Immature natural killer cell (primary cell): ENCODE data around the gene CARD19. TPM values are rescaled to one million over a fixed set of nuclear protein-coding genes. Genes with fewer than 3 reads are reported as not detected.
A peak's percentile ranks its signal among the peaks of the same experiment; 100 is the strongest.

Experiments used
- DNase-seq, 3 donors: peaks; one replicate each; pipeline ENCODE4 v3.0.0; 2022; ENCODE audit warnings: mixed read lengths in 1 of 3
- H3K27ac Mint-ChIP-seq, 6 donors: one replicate each; pipeline ENCODE4 v1.8.0; 2020; ENCODE audit warnings: mixed read lengths in 6 of 6, mild to moderate bottlenecking in 5 of 6, inconsistent platforms in 4 of 6, moderate library complexity in 3 of 6
- H3K27me3 Mint-ChIP-seq, 3 donors: one replicate each; pipeline ENCODE4 v1.8.0; 2020 to 2021; ENCODE audit warnings: low read depth in 3 of 3, mild to moderate bottlenecking in 3 of 3, mixed read lengths in 3 of 3, moderate library complexity in 3 of 3, inconsistent platforms in 1 of 3
- H3K36me3 Mint-ChIP-seq, 3 donors: one replicate each; pipeline ENCODE4 v1.8.0; 2020; ENCODE audit warnings: mixed read lengths in 3 of 3, inconsistent platforms in 2 of 3, mild to moderate bottlenecking in 2 of 3
- H3K4me1 Mint-ChIP-seq, 2 donors: one replicate each; pipeline ENCODE4 v1.8.0; 2020; ENCODE audit warnings: inconsistent platforms in 2 of 2, mild to moderate bottlenecking in 2 of 2, mixed read lengths in 2 of 2, moderate library complexity in 1 of 2
- H3K4me3 Mint-ChIP-seq, 5 donors: one replicate each; pipeline ENCODE4 v1.8.0; 2020; ENCODE audit warnings: mild to moderate bottlenecking in 5 of 5, mixed read lengths in 5 of 5, inconsistent platforms in 3 of 5, moderate library complexity in 3 of 5
- H3K9me3 Mint-ChIP-seq, 6 donors: one replicate each; pipeline ENCODE4 v1.8.0; 2020; ENCODE audit warnings: mild to moderate bottlenecking in 6 of 6, mixed read lengths in 6 of 6, inconsistent platforms in 4 of 6, moderate library complexity in 3 of 6
- polyA plus RNA-seq, 3 donors: library from polyadenylated mRNA; unstranded; fragments of 300-500 nt; fragmentation: Illumina TruSeq; gene quantifications; one replicate each; pipeline ENCODE4 v1.2.3, GENCODE V29; 2021

CARD19 gene
- polyA plus RNA-seq, 3 donors from 2014 or later = 55.1 to 105 (median 78.8) TPM

DNA sequence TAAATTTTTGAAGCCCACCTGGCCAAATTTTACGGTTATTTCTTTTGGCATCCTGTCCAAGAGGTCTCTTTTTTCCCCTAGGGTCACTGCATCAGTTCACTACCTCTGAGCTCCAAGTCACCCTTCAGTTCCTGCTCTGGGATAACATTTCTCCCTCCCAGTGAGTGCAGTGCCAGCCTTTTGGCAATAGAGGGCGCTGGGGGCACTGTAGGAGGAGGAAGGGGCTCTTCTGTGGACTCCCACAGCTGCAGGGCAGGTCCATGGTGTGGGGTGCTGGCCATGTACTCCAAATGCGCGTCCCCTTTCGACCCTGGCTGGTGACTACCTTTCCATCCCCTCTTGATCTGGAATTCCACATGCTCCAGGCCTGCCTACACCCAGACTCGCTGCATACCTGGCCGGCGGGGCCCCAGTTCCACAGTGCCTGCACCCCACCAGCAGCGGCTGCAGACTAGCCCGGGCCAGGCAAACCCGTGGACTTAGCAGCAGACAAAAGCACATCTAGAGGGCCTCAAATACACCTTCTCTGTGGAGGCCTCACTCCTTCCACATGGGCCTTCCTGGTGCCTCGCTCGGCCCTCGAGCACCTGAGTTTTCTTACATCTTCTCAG, 58.4 kb downstream of the CARD19 start:
- DNase-seq = peak in 2 of 3 donors; percentile 19 to 20
- Mint-ChIP-seq H3K4me1 (no peaks in the 10 kb centered on the region), H3K4me3 (no peak overlapping the region), H3K27me3 (peaks cover 0 to 4% (median 4%) of the 10 kb centered on the region in 3 donors), H3K9me3 (no peaks in the 10 kb centered on the region), H3K27ac (no peak overlapping the region), H3K36me3 (no peaks in the 10 kb centered on the region)

DNA sequence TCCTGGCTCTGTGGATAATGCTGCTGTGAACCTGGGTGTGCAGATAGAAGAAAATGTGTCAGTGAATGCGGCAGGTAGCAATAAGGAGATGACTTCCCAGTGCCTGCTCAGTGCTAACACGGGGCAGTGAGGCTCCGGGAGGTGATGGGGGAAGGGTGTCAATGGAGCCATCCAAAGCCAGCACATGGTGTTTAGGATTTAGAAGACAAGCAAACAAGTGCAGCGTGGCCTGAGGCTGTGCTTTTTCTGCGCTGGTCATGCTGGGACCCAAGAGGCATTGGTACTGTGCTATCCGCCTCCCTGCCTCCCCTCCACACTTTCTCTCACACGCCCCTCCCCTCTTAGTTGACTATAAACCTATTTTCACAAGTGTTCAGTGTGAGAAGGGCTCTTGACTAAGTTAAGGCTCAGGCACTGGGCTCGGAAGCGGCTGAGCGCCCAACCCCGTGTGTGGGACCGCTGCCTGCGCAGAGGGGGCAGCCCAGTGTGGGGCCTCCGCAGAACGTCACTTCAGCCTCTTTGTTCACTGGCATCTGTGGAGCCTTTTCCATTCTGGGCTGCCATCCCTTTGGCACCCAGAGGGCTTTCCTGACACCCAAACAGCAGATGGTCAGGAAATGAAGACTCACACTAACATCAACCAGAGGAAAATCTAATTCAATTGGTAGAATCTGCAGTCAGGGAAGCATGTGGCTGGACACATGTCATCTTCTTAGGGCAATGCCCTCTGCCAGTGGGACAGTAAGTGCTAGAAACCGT, 59.9 kb downstream of the CARD19 start:
- Mint-ChIP-seq H3K27me3 (peaks cover 0 to 3% (median 0%) of the 10 kb centered on the region in 3 donors), H3K27ac (no peak overlapping the region), H3K4me1 (peaks cover 0 to 6% of the 10 kb centered on the region in 2 donors), H3K4me3 (no peak overlapping the region), H3K36me3 (no peaks in the 10 kb centered on the region), H3K9me3 (no peaks in the 10 kb centered on the region)
- no peak for DNase-seq

DNA sequence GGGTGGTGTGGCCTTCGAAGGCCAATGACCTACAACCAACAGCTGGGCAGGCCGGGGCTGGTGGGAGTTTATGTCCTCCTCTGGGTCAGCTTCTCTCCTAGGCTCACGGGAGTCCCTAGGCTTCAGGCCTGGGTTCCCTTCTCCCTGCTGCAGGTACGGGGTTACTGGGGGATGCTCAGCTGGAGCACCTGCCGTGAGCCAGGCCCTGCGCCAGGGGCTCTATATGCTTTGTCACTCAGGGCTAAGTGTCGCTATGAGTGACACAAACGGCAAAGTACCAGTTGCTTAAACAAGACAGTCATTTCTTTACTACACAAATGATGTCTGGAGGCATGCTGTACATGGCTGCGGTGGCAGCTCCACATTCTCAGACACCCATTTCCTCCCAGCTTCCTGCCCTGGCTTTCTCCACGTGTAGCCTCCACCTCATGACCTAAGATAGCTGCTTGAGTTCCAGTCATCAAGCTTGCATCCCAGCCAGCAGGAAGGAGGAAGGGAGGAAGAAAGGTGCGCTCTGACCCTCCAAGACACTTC, 60.5 kb downstream of the CARD19 start:
- Mint-ChIP-seq H3K4me3 (no peak overlapping the region), H3K27ac (no peak overlapping the region), H3K9me3 (no peaks in the 10 kb centered on the region), H3K27me3 (peaks cover 0 to 3% (median 0%) of the 10 kb centered on the region in 3 donors), H3K4me1 (peaks cover 0 to 6% of the 10 kb centered on the region in 2 donors), H3K36me3 (no peaks in the 10 kb centered on the region)
- no peak for DNase-seq

DNA sequence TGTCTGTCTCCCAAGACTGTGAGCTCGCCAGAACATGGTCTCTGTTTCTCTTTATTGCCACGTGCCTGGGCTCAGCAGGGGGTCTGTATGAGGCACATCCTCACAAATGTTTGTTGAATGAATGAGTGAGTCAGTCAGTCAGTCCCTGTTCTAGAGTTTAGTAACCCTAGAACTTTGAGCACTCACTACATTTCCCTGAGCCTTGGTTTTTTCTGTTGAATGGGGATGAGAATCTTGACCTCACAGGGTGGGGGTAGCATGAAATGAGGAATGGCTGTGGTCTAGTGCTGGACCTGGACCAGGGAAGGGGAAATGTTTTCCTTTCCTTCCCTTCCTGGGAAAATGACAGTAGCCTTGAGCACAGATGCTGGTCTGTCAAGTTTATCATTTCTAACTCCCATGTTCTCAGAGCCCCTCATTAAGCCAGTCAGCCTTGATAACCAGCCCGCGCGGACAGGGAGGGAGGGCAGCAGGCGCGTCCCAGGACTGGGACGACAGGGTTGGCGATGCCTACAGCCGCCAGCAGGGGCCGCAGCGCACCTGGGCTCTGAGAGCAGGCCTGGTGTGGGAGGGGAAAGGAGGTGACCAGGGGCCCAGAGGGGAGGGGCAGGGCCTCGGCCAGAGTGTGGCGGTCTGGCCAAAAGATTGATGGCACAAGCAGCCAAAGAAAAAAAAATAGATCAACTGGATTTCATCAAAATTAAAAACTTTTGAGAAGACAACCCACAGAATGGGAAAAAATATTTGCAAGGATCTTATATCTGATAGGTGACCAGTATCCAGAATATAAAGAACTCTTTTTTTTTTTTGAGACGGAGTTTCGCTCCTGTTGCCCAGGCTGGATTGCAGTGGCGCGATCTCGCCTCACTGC, 63.8 kb downstream of the CARD19 start:
- Mint-ChIP-seq H3K4me1 (peaks cover 0 to 6% of the 10 kb centered on the region in 2 donors), H3K27me3 (peaks cover 0 to 3% (median 0%) of the 10 kb centered on the region in 3 donors), H3K27ac (peak overlapping the region in 1 of 6 donors; percentile 64), H3K9me3 (no peaks in the 10 kb centered on the region), H3K4me3 (no peak overlapping the region), H3K36me3 (no peaks in the 10 kb centered on the region)
- DNase-seq = peak; percentile 66 to 71 (median 71)

DNA sequence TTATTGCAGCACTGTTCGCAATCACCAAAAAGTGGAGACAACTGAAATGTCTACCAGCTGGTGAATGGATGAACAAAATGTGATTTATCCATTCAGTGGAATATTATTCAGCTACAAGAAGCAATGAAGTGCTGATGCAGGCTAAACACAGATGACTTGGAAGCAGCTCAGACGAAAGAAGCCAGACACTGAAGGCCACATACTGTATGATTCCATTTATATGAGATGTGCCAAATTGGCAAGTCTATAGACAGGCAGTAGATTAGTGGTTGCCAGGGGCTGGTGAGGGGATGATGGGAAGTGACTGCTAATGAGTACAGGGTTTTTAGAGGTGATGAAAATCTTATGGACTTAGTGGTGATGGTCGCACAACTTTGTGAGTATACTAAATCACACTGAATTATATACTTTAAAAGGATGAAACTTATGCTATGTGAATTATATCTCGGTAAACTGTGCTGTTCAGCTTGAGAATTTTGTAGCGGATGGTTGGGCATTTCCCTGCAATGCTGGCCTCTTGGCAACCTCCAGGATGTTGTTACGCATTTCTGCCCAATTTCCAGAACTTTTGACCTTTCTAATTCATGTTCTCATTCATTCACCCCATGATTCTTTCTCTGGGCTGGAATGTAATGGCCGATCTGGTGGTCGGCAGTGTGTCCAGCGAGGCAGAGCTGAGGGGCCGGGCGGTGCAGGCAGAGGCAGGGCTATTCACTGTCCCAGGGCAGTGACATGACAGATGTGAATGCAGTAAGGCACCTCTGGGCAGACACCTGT, 66.0 kb downstream of the CARD19 start:
- DNase-seq = no peak
- H3K4me3 Mint-ChIP-seq = no peak overlapping the region
- H3K9me3 Mint-ChIP-seq = no peaks in the 10 kb centered on the region
- H3K36me3 Mint-ChIP-seq = no peaks in the 10 kb centered on the region
- no peak overlapping the region for H3K27ac Mint-ChIP-seq
- H3K27me3 Mint-ChIP-seq = peaks cover 0 to 2% (median 0%) of the 10 kb centered on the region in 3 donors
- peaks cover 0 to 6% of the 10 kb centered on the region in 2 donors for H3K4me1 Mint-ChIP-seq

Other genes with a start within 250 kb of the CARD19 start
- gene ZNF484, start 218.2 kb upstream of the CARD19 start, polyA plus RNA-seq = 1 to 10 TPM; 1.8 to 6.0 (median 5.4) TPM
- gene FGD3, start 148.7 kb upstream of the CARD19 start, polyA plus RNA-seq = 100 to 1,000 TPM in 1 of 3 donors, 10 to 100 TPM in 2; 46.9 to 137 (median 57.0) TPM
- gene SUSD3, start 37.5 kb upstream of the CARD19 start, polyA plus RNA-seq = 1 to 10 TPM in 2 of 3 donors, not detected in 1; 3.5 to 5.2 TPM
- 10 to 100 TPM; 51.3 to 91.0 (median 54.0) TPM for gene NINJ1, start 38.0 kb downstream of the CARD19 start, polyA plus RNA-seq
- not detected for gene WNK2, start 87.9 kb downstream of the CARD19 start, polyA plus RNA-seq